Superior temporal gyrus (tissue), 1 donor: ENCODE measurements around the gene PHF2.

Source experiments
- DNase-seq: peaks from one replicate; pipeline ENCODE4 v3.0.0-alpha.2; 2016; ENCODE audit errors: extremely low spot score

Gene PHF2

DNA sequence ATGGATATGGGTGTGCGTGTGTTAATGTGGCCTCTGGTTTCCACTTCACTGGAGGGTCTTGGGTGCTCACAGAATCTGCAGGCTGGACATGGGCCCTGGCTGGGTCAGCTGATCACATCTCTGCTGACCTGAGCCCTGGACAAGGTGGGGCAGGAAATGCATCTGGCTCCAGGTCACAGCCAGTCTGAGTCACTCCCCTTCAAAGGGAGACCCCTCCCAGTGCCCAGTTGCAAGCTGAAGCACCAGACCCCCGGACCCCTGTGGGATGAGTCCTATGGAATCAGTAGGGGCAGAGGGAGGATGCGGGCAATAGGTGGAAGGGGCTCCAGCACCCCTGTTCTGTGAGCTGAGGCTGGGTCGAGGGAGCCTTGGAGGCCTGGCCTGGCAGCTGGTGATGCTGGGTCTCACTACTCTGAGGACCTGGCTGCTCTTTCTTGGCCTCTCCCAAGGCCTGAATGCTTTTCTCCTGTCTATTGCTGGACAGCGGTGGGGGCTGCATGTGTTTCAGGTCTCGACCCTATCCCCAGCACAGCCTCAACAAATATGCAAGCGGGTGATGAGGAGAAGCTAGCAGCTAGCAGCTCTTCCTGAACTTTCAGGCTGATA lies 54.5 kb downstream of the PHF2 start:
- DNase-seq, result no peak

DNA sequence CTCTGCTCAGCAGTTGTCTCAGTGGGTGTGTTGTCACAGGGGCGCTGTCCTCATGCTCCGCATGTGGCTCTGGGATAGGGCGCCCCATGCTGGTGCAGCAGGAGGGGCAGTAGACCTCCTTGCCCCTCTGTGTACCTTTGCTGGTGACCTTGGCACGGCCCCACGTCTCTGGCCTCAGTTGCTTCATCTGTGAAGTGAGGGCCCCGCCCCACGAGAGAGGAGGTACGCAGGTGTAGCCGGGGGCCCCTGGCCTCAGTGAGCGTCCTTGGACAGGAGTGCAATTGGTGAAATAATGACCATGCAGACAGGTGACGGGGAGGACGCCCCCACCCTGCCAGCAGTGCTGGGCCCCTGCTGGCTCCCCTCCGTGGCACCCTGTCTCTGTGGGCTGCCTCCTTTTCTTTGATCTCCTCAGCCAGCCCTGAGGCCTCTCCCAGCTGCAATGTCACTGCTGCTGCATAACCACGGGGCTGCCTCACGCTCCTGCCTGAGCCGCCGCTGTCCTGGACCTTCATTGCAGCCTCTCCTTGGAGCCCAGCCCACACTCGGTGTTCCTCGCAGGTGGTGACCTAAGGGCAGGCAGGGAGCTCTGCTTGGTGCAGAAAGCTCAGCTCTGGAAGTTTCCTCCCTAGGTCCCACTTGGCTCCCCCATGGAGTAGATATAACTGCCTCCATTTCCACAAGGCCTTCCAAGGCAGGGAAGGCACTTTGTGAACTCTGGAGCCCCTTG lies 57.3 kb downstream of the PHF2 start:
- DNase-seq, result no peak

DNA sequence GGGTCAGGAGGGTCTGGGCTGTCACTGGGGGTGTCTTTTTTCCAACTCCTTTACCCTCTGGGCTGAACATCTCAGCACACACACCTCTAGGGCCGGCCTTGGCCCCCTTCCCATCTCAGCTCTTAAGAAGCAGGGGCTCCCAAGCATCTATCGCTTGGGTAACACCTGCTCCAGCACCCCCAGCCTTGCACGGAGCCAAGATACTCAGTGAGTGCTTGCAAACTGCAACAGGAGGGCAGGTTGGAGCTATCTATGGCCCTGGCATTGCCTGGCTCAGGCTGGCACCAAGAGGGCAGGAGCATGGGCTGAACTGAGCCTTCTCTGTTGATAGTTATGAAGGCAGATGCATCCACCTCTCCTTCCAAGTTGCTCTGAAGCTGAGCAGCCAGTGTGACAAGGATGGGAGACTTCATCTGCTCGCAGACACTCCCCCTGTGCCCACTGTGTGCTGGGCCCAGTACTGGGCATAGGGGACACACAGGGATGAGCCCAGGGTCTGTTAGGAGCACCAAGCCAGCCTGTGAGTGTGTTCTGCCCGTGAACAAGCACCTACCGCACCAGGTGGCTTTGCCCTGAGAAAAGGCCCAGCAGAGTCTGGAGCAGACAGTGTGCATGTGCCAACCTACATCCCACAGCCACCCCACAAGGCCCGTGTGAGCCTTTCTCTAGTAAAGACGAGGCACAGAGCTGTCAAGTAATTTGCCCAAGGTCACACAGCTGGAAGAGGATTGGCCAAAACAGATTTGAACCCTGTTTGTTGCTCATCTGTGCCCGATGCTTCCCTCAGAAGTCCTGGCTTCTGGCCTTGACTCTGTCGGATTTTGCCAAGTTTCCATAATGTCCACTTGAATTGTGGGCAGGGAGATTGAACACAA lies 58.2 kb downstream of the PHF2 start:
- no peak for DNase-seq

DNA sequence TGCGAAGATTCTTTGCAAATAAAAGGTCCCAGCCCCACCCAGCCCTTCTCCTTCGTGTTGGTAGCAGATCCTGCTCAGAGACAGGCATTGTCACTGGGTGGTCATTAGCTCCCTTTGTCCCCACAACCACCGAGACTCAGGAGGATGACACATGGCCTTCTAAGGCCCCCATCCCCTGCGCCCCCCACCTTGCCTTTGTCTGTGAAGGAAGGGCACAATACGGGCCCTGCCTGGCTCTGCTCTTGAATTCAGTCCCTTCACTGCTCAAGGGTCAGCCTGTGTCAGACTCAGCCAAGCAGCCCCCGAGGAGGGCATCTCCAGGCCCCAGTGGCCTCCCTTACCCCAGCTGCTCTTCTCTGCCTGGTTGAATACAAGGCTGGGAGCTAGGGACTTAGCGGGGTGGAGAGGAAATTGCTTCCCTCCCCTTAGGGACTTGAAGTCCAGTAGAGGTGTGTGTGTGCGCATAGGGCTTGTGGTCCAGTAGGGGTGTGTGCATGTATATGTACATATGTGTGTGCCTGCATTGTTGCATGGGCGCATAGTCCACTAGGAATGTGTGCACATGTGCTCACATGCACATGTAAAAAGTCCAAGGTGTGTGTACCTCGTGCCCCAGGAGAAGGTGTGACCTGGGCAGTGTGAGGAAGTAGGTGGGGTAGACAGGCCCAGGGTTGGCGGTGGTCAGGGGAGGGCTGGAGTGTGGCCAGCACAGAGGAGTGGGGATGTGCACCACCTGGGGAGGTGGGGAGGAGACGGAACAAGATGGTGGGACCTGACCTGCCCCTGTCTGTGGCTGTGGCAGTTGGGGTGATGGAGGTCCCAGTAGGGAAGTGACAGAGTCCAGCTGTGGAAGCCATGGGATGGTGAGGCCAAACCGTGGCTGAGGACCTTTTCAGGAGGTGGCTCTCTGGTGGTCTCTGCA lies 59.1 kb downstream of the PHF2 start:
- DNase-seq, result no peak

DNA sequence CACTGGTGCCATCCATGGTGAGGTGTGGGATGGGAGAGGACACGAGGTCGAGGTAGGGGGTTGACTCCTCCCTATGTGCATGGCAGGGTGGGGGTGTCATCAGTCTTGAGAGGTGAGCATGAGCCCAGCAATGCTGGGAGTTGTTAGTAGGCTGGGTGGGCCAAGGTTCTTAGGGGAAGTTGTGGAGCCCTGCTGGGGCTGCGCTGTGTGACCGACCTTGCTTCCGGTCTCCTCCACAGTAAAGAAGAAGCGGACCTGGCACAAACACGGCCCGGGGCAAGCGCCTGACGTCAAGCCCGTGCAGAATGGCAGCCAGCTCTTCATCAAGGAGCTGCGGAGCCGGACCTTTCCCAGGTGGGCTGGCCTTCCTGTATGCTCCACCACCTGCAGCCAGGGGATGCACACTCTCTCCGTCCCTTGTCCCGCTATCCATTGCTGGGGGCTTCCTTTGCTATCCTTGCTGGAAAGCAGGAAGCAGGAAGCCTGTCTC lies 59.8 kb downstream of the PHF2 start:
- no peak for DNase-seq

DNA sequence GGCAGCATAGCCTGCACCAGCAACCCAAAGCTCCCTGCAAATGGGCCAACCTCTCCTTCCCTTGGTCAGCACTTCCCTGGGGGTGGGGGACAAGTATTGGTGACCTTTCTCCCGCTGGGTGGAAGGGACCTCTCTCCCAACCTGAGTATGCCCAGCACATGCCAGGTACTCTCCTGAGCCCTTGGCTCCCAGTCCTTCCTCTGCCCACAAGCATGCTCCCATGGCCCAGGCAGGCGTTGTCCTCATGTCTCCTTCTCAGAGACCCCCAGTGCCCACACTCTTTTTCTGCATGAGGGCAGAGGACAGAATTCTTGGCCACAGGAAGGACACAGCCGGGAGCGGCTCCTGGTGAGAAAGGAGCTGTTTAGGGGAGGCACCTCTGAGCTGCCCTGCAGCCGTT lies 60.3 kb downstream of the PHF2 start:
- no peak for DNase-seq

DNA sequence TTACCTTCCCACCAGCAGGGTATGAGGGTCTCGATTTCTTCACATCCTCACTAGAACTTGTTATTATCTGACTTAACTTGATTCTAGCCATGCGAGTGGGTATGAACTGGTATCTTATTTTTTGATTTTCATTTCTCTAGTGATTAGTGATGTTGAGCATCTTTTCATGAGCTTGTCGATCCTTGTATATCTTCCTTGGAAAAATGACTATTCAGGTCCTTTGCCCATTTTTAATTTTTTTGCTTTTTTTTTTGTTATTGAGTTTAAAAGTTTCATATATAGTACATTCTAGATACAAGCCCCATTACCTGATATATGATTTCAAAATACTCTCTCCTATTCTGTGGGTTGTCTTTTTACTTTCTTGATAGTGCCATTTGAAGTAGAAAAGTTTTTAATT lies 61.5 kb downstream of the PHF2 start:
- no peak for DNase-seq

DNA sequence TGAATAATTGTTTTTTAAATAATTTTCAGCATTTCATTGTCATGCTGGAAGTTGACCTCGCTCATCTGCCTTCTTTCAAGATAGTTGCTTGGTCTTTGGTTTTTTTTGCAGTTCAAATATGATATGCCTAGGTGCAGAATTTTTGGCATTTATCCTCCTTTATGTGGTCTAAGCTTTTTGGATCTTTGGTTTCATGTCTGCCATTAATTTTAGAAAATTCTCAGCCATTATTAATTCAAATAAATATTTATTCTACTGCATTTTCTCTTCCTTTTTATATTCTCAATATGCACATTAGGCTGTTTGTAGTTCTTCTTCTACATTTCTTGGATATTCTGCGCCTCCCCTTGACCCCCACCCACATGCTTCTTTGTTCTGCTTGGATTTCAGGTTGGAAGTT lies 63.6 kb downstream of the PHF2 start:
- no peak for DNase-seq

DNA sequence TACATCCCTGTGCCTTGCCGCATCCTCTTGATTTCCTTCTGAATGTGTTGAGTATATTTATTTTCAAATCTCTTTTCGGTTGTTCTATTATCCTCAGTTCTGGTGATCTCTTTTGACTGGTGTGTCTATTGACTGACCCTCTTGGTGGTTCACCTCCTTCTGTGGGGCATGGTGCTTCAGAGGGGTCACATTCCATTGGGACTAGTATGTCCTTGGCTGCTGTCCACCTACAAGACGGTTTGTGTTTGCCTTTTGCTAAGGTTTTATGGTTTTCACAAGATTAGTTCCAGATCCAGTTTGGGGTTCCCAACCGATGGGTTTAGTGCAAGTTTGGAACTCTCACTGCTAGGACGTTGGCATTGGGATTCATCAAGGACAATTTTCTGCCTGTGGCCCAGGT lies 66.6 kb downstream of the PHF2 start:
- no peak for DNase-seq

DNA sequence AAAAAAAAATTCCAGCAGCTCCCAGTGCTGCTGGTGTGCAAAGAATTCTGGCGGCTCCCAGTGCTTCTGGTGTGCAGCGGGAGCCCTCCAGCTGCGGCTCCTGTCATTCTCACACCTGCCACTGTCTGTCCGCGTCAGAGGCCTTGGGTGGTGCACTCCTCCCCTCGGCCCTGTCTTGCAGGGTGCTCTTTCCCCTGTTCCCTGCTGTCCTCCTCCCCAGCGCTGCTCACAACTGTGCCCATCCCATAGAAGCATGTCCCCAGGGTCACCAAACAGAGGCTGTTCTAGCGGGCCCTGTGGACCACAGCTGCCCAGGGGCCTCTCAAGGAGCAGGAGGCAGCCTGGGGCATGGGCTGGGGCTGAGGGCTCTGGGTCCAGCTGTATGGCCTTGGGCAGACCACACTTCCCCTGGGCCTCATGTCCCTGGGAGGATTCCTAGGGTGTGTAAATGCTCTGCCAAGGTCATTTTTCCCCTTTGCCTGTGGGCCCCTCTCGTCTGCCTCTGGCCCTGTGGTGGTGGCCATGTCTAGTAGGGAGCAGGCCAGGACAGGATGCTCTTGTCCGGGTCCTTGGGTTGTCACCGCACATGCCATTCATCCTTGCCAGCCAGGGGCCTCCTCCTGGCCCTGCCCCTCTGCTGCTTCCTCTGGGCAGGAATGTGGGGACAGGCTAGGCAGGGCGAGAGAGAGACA lies 68.2 kb downstream of the PHF2 start:
- no peak for DNase-seq

DNA sequence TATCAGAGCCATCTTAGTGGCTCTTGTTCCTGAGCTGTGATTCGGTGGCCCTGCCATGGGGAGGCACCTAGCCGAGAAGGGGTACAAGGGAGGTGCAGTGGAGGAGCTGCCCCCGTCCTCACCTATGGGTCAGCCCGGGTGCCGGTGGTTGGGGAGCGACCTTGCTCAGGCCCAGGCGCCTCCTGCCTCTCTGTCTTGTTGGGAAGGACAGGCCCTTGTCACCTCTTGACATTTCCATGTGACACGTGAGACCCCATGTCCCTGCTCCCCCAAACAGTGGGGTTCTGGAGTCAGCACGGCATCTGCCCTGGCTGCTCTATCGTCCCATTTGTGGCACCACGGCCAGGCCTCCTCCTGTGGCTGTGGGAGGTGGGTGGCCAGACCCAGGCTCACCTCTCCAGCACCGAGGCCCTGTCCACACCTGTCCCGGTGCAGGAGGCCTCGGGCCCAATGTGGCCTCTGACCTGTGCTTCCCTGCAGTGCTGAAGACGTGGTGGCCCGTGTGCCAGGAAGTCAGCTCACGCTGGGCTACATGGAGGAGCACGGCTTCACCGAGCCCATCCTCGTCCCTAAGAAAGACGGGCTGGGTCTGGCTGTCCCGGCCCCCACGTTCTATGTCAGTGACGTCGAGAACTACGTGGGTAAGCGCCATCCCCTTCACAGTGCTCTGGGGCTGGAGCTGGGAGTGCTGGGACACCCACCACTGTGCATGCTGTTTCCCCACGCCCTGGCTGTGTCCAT lies 68.9 kb downstream of the PHF2 start:
- DNase-seq, result no peak

DNA sequence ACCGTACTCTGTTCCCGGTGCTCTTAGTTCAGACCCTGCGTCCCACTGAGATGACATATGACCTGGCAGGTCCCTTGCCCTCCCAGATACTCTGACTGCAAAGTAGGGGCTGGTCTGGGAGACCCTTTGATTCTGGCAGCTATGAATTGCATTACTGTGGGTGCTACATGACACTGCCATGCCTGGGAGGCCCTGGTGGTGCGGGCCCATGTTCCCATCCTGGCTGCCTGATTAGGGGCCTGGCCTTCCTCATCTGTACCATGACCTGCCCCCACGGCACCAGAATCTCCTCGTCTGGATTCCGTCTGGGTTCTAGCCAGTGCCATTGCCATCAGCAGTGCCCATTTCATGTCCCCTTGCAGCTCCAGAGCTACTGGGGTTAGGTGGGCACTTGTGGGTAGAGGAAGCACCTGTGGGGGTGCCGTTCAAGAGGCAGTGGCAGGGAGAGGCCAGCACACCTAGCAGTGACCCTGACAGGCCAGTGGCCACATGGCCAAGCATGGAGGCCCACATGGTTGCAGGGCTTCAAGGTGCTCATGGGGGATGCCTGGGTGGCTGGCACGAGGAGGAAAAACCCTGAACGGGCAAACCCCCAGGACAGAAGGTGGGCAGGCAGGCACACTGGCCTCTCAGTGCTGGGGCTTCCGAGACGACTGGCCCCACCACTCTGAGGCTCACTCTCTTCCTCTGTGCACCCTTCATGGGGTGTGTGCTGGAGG lies 69.7 kb downstream of the PHF2 start:
- no peak for DNase-seq

DNA sequence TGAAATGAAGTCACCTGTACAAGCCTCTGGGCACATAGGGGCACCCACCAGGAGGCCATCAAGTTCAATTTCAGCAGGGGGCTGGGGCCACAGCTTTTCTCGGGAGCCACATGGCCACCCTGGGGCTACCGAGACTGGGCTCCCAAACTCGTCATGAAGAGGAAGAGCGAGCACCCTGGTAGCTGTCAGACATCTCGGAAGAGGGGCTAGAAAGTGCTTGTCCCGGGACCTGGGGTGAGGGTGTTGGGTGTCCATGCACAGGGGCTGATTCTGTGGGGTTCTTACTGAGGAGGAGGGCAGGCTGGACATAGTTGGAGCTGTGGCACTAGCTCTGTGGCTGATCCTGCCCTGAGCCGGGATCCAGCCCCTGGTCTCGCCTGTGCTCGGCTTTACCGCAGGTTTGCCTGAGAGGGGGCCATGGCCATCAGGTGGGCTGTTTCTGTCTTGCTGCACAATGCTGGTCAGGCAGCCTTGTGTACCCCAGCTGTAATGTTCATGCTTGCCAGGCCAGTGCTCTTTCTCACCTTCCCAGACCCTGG lies 70.3 kb downstream of the PHF2 start:
- no peak for DNase-seq

DNA sequence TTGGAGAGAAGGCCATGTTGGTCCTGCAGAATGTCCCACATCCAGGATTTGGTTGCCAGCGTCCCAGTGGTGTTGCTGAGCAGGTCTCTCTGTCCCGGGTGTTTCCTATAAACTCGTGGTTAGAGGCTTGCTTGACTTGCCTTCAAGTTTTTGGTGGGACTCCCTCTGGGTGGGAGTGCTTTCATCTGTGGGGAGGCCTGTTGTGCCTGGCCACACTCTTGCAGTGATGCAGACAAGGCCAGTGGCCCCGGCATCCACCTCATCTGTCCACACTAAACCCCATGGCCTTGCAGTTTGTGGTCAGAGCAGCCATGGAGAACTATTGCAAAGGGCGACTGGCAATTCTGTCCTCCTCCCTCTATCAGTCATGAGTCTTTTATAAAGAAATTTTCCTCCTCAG lies 71.8 kb downstream of the PHF2 start:
- DNase-seq, result no peak

DNA sequence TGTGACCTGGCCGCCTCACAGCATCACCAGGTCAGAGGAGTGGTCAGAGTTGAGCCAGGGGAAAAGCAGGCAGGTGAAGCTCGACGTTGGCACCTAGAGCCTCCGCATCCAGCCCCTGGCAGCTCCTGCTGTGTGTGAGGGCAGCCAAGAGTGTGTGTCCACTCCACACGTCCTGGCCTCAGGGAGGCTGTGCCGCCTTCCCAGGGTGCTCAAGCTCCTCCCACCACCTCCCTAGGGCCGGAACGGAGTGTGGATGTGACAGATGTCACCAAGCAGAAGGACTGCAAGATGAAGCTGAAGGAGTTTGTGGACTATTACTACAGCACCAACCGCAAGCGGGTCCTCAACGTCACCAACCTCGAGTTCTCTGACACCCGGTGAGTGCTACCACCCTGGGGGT lies 72.5 kb downstream of the PHF2 start:
- no peak for DNase-seq

DNA sequence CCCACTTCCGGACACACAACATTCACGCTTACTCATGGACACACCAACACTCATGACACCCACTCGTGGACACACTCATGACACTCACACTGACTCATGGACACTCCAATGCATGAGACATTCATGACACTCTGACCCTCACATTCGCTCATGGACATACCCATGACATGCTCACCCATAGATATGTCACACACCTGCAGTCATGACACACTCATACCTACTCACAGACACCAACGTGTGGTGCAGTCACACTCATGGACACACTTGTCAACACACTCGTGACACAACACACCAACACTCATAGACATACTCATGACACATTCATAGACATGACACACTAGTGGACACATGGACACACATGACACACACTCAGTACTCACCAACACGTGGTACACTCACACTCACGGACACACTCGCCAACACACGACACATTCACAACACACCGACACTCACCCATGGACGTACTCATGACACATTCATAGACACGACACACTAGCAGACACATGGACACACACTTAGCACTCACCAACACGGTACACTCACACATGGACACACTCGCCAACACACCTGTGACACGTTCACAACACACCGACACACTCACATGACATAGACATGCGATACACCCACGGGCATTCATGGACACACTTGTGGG lies 73.4 kb downstream of the PHF2 start:
- DNase-seq, result no peak

DNA sequence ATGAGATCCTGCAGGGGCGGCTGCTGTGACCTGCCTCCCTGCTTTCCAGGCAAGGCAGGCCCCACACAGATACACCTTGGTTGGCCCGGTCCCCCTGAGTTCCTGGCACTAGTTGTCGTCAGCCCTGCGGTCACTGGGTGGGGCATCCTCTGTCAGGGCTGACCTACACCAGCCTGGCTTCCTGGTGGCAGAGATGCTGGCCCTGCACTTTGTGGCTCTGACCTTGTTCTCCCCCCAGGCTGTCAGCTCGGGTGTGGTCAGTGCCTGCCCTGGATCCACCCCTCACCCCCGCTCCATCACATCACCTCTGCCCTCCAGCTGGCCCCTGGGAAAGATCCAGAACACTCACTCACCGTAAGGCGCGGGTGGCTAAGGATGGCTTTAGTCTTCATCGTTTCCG lies 74.1 kb downstream of the PHF2 start:
- DNase-seq, result no peak

DNA sequence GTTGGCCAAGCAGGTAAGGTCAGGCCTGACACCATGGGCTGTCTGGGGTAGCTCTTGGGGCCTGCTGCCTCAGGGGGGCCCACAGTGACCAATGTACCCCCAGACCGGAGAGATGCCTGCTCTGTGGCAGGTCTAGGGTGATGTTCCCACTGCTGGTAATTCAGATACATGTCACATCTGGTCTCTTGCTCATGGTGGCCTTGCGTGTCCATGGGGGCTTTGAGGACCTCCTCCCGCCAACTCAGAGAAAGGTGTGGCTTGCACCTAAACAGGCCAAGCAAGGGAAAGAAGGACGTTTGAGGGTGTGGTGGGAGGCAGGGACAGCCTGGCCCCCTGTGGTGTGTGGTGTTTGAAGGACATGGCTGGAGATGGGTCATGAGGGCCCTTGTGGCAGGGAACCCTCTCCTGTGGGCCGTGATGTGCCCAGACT lies 75.2 kb downstream of the PHF2 start:
- no peak for DNase-seq
